ENCODE measurements around the gene COQ8B.
A peak's percentile ranks its signal among the peaks of the same experiment; 100 is the strongest.
"Not testable (repeated sequence)": the region's sequence is repeated elsewhere in the genome, so short reads cannot be mapped to it uniquely, and the experiment has no call there.

Gene COQ8B

GRCh38 chr19:40716482-40717324 is at the start of gene COQ8B, which contains the start of gene ITPKC:
TSS of gene COQ8B (minus strand) at chr19:40716886. CDS start at chr19:40714632, 2,254 bp downstream.
TSS of gene ITPKC (plus strand) at chr19:40717112. CDS start at chr19:40717136, 24 bp downstream.
- no peak for TF ChIP-seq JUND (IDR thresholded peaks at IDR 0.05; ENCODE audit: low read depth)
- peak; percentile 79 to 97 for DNase-seq (ENCODE audit: low read depth in 1 of 2, low spot score in 1 of 2)
- in situ Hi-C loops (cut with HindIII; ENCODE audit: low pct_unique_long_range_greater_than_20kb, low sequenced_read_pairs): no loop called here

GRCh38 chr19:40766385-40766784 is 49.7 kb upstream of the COQ8B start:
- DNase-seq (ENCODE audit: low read depth in 1 of 2, low spot score in 1 of 2); in situ Hi-C loops (cut with HindIII; ENCODE audit: low pct_unique_long_range_greater_than_20kb, low sequenced_read_pairs): not testable (repeated sequence)

- no peak for TF ChIP-seq JUND (IDR thresholded peaks at IDR 0.05; ENCODE audit: low read depth)
- in situ Hi-C loops (cut with HindIII; ENCODE audit: low pct_unique_long_range_greater_than_20kb, low sequenced_read_pairs): no loop called here
- no peak for DNase-seq (ENCODE audit: low read depth in 1 of 2, low spot score in 1 of 2)
Observed at GRCh38 chr19:40763963-40764362, 47.3 kb upstream of the COQ8B start.

GRCh38 chr19:40763526-40763925 is 46.8 kb upstream of the COQ8B start:
- no peak for DNase-seq (ENCODE audit: low read depth in 1 of 2, low spot score in 1 of 2)
- in situ Hi-C loops (cut with HindIII; ENCODE audit: low pct_unique_long_range_greater_than_20kb, low sequenced_read_pairs): no loop called here
- no peak for TF ChIP-seq JUND (IDR thresholded peaks at IDR 0.05; ENCODE audit: low read depth)

GRCh38 chr19:40762754-40763470 is 46.2 kb upstream of the COQ8B start:
- in situ Hi-C loops (cut with HindIII; ENCODE audit: low pct_unique_long_range_greater_than_20kb, low sequenced_read_pairs): no loop called here
- no peak for TF ChIP-seq JUND (IDR thresholded peaks at IDR 0.05; ENCODE audit: low read depth)
- DNase-seq (ENCODE audit: low read depth in 1 of 2, low spot score in 1 of 2): no peak

- no peak for DNase-seq (ENCODE audit: low read depth in 1 of 2, low spot score in 1 of 2)
- in situ Hi-C loops (cut with HindIII; ENCODE audit: low pct_unique_long_range_greater_than_20kb, low sequenced_read_pairs): no loop called here
- TF ChIP-seq JUND (IDR thresholded peaks at IDR 0.05; ENCODE audit: low read depth): no peak
Observed at GRCh38 chr19:40759352-40759751, 42.7 kb upstream of the COQ8B start.

- no peak for TF ChIP-seq JUND (IDR thresholded peaks at IDR 0.05; ENCODE audit: low read depth)
- in situ Hi-C loops (cut with HindIII; ENCODE audit: low pct_unique_long_range_greater_than_20kb, low sequenced_read_pairs): no loop called here
Observed at GRCh38 chr19:40758491-40758890, 41.8 kb upstream of the COQ8B start.

GRCh38 chr19:40756502-40757110 is 39.9 kb upstream of the COQ8B start:
- in situ Hi-C loops (cut with HindIII; ENCODE audit: low pct_unique_long_range_greater_than_20kb, low sequenced_read_pairs): no loop called here
- TF ChIP-seq JUND (IDR thresholded peaks at IDR 0.05; ENCODE audit: low read depth): no peak
- DNase-seq (ENCODE audit: low read depth in 1 of 2, low spot score in 1 of 2): no peak

More at GRCh38 chr19:40758491-40758890, 41.8 kb upstream of the COQ8B start:
- DNase-seq (ENCODE audit: low read depth in 1 of 2, low spot score in 1 of 2): no peak

GRCh38 chr19:40755791-40756190 is 39.1 kb upstream of the COQ8B start:
- no peak for TF ChIP-seq JUND (IDR thresholded peaks at IDR 0.05; ENCODE audit: low read depth)
- in situ Hi-C loops (cut with HindIII; ENCODE audit: low pct_unique_long_range_greater_than_20kb, low sequenced_read_pairs): no loop called here
- no peak for DNase-seq (ENCODE audit: low read depth in 1 of 2, low spot score in 1 of 2)

GRCh38 chr19:40755248-40755624 is 38.5 kb upstream of the COQ8B start:
- TF ChIP-seq JUND (IDR thresholded peaks at IDR 0.05; ENCODE audit: low read depth): no peak
- in situ Hi-C loops (cut with HindIII; ENCODE audit: low pct_unique_long_range_greater_than_20kb, low sequenced_read_pairs): no loop called here
- no peak for DNase-seq (ENCODE audit: low read depth in 1 of 2, low spot score in 1 of 2)

- no peak for DNase-seq (ENCODE audit: low read depth in 1 of 2, low spot score in 1 of 2)
- in situ Hi-C loops (cut with HindIII; ENCODE audit: low pct_unique_long_range_greater_than_20kb, low sequenced_read_pairs): no loop called here
- no peak for TF ChIP-seq JUND (IDR thresholded peaks at IDR 0.05; ENCODE audit: low read depth)
Observed at GRCh38 chr19:40754611-40755247, 38.0 kb upstream of the COQ8B start.

GRCh38 chr19:40752257-40752781 is 35.6 kb upstream of the COQ8B start:
- no peak for TF ChIP-seq JUND (IDR thresholded peaks at IDR 0.05; ENCODE audit: low read depth)
- DNase-seq (ENCODE audit: low read depth in 1 of 2, low spot score in 1 of 2): no peak
- in situ Hi-C loops (cut with HindIII; ENCODE audit: low pct_unique_long_range_greater_than_20kb, low sequenced_read_pairs): no loop called here

Data from T47D (cell line).